ENCODE results near the gene MPIG6B.
"Not testable (repeated sequence)": the region's sequence is repeated elsewhere in the genome, so short reads cannot be mapped to it uniquely, and the experiment has no call there.

DNA sequence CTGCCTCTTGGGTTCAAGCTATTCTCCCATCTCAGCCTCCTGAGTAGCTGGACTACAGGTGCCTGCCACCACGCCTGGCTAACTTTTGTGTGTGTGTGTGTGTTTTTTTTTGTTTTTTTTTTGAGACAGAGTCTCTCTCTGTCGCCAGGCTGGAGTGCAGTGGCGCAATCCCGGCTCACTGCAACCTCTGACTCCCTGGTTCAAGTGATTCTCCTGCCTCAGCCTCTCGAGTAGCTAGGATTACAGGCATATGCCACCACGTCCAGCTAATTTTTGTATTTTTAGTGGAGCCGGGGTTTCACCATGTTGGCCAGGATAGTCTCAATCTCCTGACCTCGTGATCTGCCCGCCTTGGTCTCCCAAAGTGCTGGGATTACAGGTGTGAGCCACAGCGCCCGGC lies 14.0 kb upstream of the MPIG6B start:
- not testable (repeated sequence) for TF ChIP-seq EZH2 (IDR thresholded peaks at IDR 0.05; ENCODE audit: insufficient read depth, poor library complexity, severe bottlenecking); EZH2phosphoT487 (IDR thresholded peaks at IDR 0.05; ENCODE audit: insufficient read depth, low read depth)

All from GM23248 (cell line).